ENCODE data around the gene TMIGD1. TPM values are rescaled to one million over a fixed set of nuclear protein-coding genes. Genes with fewer than 3 reads are reported as not detected.

TMIGD1 gene
- polyA plus RNA-seq, 1 of the 3 experiments (the other 2 are of a cell fraction) = not detected

GRCh38 chr17:30361766-30362279 lies 28.0 kb upstream of the TMIGD1 start:
- H3K9me2 ChIP-seq = no peaks in the 10 kb centered on the region
- no peak for DNase-seq
- H3K36me3 ChIP-seq (replicated peaks in 1 of 2; ENCODE audit: control insufficient read depth in 1 of 2, insufficient read depth in 2 of 2, low read length in 1 of 2) = no peaks in the 10 kb centered on the region
- no peak overlapping the region for H3K9ac ChIP-seq
- H3F3A ChIP-seq (replicated peaks; ENCODE audit: insufficient read depth) = no peaks in the 10 kb centered on the region
- no peaks in the 10 kb centered on the region for H3K79me2 ChIP-seq (ENCODE audit: insufficient read depth)
- CTCF ChIA-PET = no interaction called here
- no peaks in the 10 kb centered on the region for H3K9me3 ChIP-seq
- POLR2A ChIA-PET = no interaction called here
- H2AFZ ChIP-seq (ENCODE audit: low read depth) = no peak overlapping the region
- no peaks in the 10 kb centered on the region for H3K4me1 ChIP-seq (ENCODE audit: control insufficient read depth in 1 of 2, insufficient read depth in 2 of 2, low read depth in 1 of 2, low read length in 1 of 2)
- no peak overlapping the region for H3K4me3 ChIP-seq (ENCODE audit: low read depth in 2 of 2, low read length in 1 of 2)
- H3K27ac ChIP-seq (ENCODE audit: low read depth in 2 of 2, low read length in 1 of 2) = no peak overlapping the region
- no peak overlapping the region for H3K4me2 ChIP-seq
- TF ChIP-seq ZBTB33 (IDR thresholded peaks at IDR 0.05; ENCODE audit: borderline replicate concordance, low read depth) (no peak), TCF12 (IDR thresholded peaks at IDR 0.05) (no peak), GATA2 (CRISPR knock-in tag; IDR thresholded peaks at IDR 0.05) (no peak), SIN3A (IDR thresholded peaks at IDR 0.05; ENCODE audit: borderline replicate concordance, low read depth, low read length) (no peak), RFX5 (IDR thresholded peaks at IDR 0.05; ENCODE audit: low read length) (no peak), FOXM1 (IDR thresholded peaks at IDR 0.05; ENCODE audit: low read depth) (no peak), GABPA (IDR thresholded peaks at IDR 0.05; ENCODE audit: low read depth) (no peak), ELF1 (IDR thresholded peaks at IDR 0.05) (no peak), NFIC (IDR thresholded peaks at IDR 0.05; ENCODE audit: borderline replicate concordance) (no peak), SMC3 (IDR thresholded peaks at IDR 0.05; ENCODE audit: low read depth, low read length) (no peak), NRF1 (IDR thresholded peaks at IDR 0.05; ENCODE audit: low read depth, low read length) (no peak), CTCF (IDR thresholded peaks at IDR 0.05) (no peak), TAF1 (IDR thresholded peaks at IDR 0.05; ENCODE audit: borderline replicate concordance, low read depth, low read length) (no peak), RCOR1 (IDR thresholded peaks at IDR 0.05; ENCODE audit: low read length) (no peak), RXRA (IDR thresholded peaks at IDR 0.05; ENCODE audit: borderline replicate concordance, low read depth) (no peak), CHD2 (IDR thresholded peaks at IDR 0.05; ENCODE audit: low read length, partially characterized antibody) (no peak), POLR2AphosphoS5 (IDR thresholded peaks at IDR 0.05; ENCODE audit: low read depth, low read length) (no peak)
- no peaks in the 10 kb centered on the region for H3K27me3 ChIP-seq (ENCODE audit: insufficient read depth)
- H4K20me1 ChIP-seq (ENCODE audit: insufficient read depth) = no peaks in the 10 kb centered on the region
- WGBS (ENCODE audit: low lambda C conversion rate) = 86% methylated on average over 4 of the region's 4 CpGs
